Measurements from ENCODE around the gene GDI1. TPM values are rescaled to one million over a fixed set of nuclear protein-coding genes. Genes with fewer than 3 reads are reported as not detected.

Gene GDI1
- total and polyA plus RNA-seq, 2 donors (not counting 1 experiment from before 2014, with no cell fraction given), result 199 to 311 TPM

DNA sequence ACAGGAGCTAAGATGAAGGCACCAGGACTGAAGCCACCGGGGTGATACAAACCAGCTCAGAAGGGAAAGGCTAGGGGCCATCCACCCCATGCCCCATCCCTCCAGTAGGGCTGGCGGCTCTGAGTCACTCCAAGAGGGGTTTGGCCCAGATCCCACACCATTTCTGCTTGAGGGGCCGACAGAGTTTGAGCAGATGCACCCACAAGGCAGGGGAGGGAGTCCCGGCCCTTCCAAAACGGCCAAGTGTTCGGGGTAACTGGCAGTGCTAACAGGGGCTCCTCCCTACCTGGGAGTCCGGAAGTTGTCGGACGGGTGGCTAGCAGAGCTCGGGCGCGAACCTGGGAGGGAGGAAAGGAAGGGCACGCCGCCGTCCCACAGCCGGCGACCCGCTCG is 53.1 kb downstream of the GDI1 start:
- peak overlapping the region; percentile 89 for H3K27ac Mint-ChIP-seq
- POLR2A ChIA-PET, result interaction anchor here (0.7 to 1.8 kb wide), 7 partner anchors 12 to 563 kb away, joined by 3 to 13 read pairs (median 6); partner anchors contain the start of genes FAM3A and RPL10
- peak overlapping the region in 4 of 5 experiments; percentile 53 to 65 (median 60) for H3K4me3 ChIP-seq (ENCODE audit: control extremely low read depth in 1 of 5, extremely low read depth in 1 of 5, insufficient read depth in 1 of 5, low read depth in 2 of 5, low read length in 4 of 5)
- H3K9ac ChIP-seq (ENCODE audit: low read length), result peak overlapping the region; percentile 67
- H3K27me3 Mint-ChIP-seq, result no peaks in the 10 kb centered on the region
- WGBS (ENCODE audit: insufficient coverage), result 0% methylated on average over 11 of the region's 19 CpGs
- CTCF ChIA-PET, result interaction anchor here (1.0 to 1.9 kb wide), 8 partner anchors 8 to 116 kb away, joined by 3 to 11 read pairs (median 4); partner anchors contain the start of genes PLXNA3, RPL10 and TAFAZZIN
- peaks cover 6% of the 10 kb centered on the region for H3K79me2 ChIP-seq (ENCODE audit: control insufficient read depth, insufficient read depth, low read length)
- H3K9me3 ChIP-seq (ENCODE audit: control extremely low read depth in 1 of 3, control insufficient read depth in 2 of 3, insufficient read depth in 1 of 3, low read length in 2 of 3), result no peaks in the 10 kb centered on the region
- peak overlapping the region; percentile 80 for H3K4me2 ChIP-seq (replicated peaks; ENCODE audit: low read depth, low read length, poor library complexity, severe bottlenecking)
- H2AFZ ChIP-seq (ENCODE audit: insufficient read depth, low read depth, low read length, poor library complexity, severe bottlenecking), result peak overlapping the region; percentile 74
- TF ChIP-seq, protein P1, sequence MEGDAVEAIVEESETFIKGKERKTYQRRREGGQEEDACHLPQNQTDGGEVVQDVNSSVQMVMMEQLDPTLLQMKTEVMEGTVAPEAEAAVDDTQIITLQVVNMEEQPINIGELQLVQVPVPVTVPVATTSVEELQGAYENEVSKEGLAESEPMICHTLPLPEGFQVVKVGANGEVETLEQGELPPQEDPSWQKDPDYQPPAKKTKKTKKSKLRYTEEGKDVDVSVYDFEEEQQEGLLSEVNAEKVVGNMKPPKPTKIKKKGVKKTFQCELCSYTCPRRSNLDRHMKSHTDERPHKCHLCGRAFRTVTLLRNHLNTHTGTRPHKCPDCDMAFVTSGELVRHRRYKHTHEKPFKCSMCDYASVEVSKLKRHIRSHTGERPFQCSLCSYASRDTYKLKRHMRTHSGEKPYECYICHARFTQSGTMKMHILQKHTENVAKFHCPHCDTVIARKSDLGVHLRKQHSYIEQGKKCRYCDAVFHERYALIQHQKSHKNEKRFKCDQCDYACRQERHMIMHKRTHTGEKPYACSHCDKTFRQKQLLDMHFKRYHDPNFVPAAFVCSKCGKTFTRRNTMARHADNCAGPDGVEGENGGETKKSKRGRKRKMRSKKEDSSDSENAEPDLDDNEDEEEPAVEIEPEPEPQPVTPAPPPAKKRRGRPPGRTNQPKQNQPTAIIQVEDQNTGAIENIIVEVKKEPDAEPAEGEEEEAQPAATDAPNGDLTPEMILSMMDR (IDR thresholded peaks at IDR 0.05), result no peak
- TF ChIP-seq EZH2 (IDR thresholded peaks at IDR 0.05; ENCODE audit: borderline replicate concordance, insufficient read depth, low read depth, low read length, poor library complexity, severe bottlenecking), result no peak
- DNase-seq (no peak), ATAC-seq (ENCODE audit: low read depth) (peak; percentile 1)
- no peaks in the 10 kb centered on the region for H4K20me1 ChIP-seq (ENCODE audit: control insufficient read depth, insufficient read depth, low read length, poor library complexity, severe bottlenecking)
- peaks cover 17% of the 10 kb centered on the region for H3K4me1 Mint-ChIP-seq
- H3K4me1 ChIP-seq (ENCODE audit: control insufficient read depth in 2 of 2, insufficient read depth in 2 of 2, low read length in 2 of 2), result peaks cover 5 to 39% of the 10 kb centered on the region in 2 donors
- H3K27me3 ChIP-seq (replicated peaks in 1 of 4; ENCODE audit: control extremely low read depth in 1 of 4, control insufficient read depth in 3 of 4, insufficient read depth in 4 of 4, low read length in 3 of 4), result no peaks in the 10 kb centered on the region
- intact Hi-C loops (cut with micrococcal nuclease), result loop anchor here (1.0 to 5.0 kb wide), 5 partner anchors 11 to 93 kb away; partner anchors contain the start of genes FAM3A, LAGE3, PLXNA3 and RPL10
- H3K27ac ChIP-seq (ENCODE audit: low read length in 2 of 2), result peak overlapping the region; percentile 63 to 78
- H3K4me3 Mint-ChIP-seq, result peak overlapping the region; percentile 89
- H3K9me3 Mint-ChIP-seq (ENCODE audit: insufficient read depth), result no peaks in the 10 kb centered on the region
- H3K36me3 ChIP-seq (replicated peaks in 1 of 2; ENCODE audit: control extremely low read depth in 1 of 2, control insufficient read depth in 1 of 2, extremely low read depth in 1 of 2, insufficient read depth in 2 of 2, low read length in 1 of 2), result peaks cover 0 to 5% of the 10 kb centered on the region in 2 experiments

All from B cell (primary cell).